Measurements from ENCODE around the gene PRKCQ. TPM values are rescaled to one million over a fixed set of nuclear protein-coding genes. Genes with fewer than 3 reads are reported as not detected.

PRKCQ gene
- total and polyA plus RNA-seq, 4 donors = 0.13 to 3.3 (median 0.45) TPM

DNA sequence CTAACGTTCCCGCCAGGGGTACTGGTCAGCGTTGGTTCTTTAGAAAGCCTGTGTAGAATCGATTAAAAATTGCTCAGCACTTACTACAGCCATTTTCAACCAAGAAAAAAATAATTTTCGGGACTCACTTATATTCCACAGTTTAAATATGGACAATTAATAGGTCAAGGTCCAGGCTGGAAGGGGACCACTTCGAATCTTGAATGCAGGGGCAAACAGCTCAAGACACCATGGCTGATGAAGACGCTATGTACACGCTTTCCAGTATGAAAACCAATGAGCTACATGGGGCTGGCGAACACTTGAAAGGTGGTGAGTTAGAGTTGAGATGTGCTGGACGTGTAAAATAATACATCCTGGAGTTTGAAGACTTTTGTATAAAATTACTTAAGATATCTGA is 87.2 kb downstream of the PRKCQ start (continued):
- TF ChIP-seq, protein P1, sequence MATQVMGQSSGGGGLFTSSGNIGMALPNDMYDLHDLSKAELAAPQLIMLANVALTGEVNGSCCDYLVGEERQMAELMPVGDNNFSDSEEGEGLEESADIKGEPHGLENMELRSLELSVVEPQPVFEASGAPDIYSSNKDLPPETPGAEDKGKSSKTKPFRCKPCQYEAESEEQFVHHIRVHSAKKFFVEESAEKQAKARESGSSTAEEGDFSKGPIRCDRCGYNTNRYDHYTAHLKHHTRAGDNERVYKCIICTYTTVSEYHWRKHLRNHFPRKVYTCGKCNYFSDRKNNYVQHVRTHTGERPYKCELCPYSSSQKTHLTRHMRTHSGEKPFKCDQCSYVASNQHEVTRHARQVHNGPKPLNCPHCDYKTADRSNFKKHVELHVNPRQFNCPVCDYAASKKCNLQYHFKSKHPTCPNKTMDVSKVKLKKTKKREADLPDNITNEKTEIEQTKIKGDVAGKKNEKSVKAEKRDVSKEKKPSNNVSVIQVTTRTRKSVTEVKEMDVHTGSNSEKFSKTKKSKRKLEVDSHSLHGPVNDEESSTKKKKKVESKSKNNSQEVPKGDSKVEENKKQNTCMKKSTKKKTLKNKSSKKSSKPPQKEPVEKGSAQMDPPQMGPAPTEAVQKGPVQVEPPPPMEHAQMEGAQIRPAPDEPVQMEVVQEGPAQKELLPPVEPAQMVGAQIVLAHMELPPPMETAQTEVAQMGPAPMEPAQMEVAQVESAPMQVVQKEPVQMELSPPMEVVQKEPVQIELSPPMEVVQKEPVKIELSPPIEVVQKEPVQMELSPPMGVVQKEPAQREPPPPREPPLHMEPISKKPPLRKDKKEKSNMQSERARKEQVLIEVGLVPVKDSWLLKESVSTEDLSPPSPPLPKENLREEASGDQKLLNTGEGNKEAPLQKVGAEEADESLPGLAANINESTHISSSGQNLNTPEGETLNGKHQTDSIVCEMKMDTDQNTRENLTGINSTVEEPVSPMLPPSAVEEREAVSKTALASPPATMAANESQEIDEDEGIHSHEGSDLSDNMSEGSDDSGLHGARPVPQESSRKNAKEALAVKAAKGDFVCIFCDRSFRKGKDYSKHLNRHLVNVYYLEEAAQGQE (IDR thresholded peaks at IDR 0.05) = no peak
- TF ChIP-seq JUND (IDR thresholded peaks at IDR 0.05) = no peak
- no peak for TF ChIP-seq GABPA (IDR thresholded peaks at IDR 0.05 in 1 of 2, conservative IDR thresholded peaks at IDR 0.05 in 1 of 2)

DNA sequence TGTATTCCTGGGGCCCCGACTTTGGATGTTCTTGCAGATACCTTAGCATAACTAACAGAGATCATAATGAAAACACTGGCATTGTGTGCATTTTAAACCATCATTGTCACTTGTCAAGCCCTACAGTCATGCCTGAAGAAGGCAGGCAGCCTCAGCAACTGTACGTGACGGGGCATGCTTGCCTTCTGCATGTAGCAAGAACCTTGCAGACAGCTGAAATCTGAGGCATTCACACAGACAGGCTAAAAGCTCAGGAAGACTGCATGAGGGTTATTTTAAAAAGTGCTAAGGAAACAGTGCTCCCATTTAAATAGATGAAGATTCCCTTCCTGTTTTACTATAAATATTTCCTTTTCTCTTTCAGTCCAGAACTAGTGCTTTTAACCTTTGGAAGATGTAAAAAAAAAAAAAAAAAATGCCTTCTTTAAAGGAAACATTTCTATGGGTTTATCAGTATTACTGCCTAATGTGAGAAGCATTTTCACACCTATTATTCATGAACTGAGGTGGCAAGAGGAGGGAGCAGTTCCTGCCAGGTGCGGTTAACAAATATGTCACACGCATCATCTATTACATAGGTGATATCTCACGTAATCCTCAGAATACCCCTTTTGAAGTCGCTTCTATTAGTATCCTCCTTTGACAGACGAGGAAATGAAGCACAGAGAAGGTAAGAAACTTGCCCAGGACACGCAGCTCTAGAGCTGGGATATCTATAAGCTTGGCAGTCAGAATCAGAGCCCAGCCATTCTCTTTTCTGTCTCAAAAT is 88.1 kb downstream of the PRKCQ start:
- Histone ChIP-seq H3K4me1 (ENCODE audit: control insufficient read depth in 4 of 4, insufficient read depth in 4 of 4, low read length in 3 of 4) (no peaks in the 10 kb centered on the region), H3K27ac (ENCODE audit: low read depth in 1 of 2, low read length in 2 of 2) (no peak overlapping the region), H3K9ac (ENCODE audit: low read depth in 1 of 2, low read length in 2 of 2) (no peak overlapping the region), H3K36me3 (ENCODE audit: control insufficient read depth in 4 of 4, insufficient read depth in 3 of 4, low read depth in 1 of 4, low read length in 3 of 4) (no peaks in the 10 kb centered on the region), H3K9me3 (ENCODE audit: control insufficient read depth in 4 of 4, low read length in 3 of 4) (no peaks in the 10 kb centered on the region), H3K27me3 (ENCODE audit: control insufficient read depth in 4 of 4, insufficient read depth in 4 of 4, low read length in 3 of 4) (no peaks in the 10 kb centered on the region), H3K4me3 (ENCODE audit: low read depth in 1 of 3, low read length in 3 of 3) (no peak overlapping the region)
- TF ChIP-seq EGR1 (IDR thresholded peaks at IDR 0.05; ENCODE audit: low read depth in 2 of 2) (no peak), RAD21 (IDR thresholded peaks at IDR 0.05) (no peak), JUND (IDR thresholded peaks at IDR 0.05) (no peak), SP1 (IDR thresholded peaks at IDR 0.05) (no peak), TAF1 (conservative IDR thresholded peaks at IDR 0.05) (no peak), NR2F2 (IDR thresholded peaks at IDR 0.05) (no peak), FOXA2 (IDR thresholded peaks at IDR 0.05) (no peak), FOXA1 (IDR thresholded peaks at IDR 0.05) (no peak), GABPA (IDR thresholded peaks at IDR 0.05 in 1 of 2, conservative IDR thresholded peaks at IDR 0.05 in 1 of 2) (no peak)
- TF ChIP-seq, protein P1 (IDR thresholded peaks at IDR 0.05) = no peak
- TF ChIP-seq, protein P2, sequence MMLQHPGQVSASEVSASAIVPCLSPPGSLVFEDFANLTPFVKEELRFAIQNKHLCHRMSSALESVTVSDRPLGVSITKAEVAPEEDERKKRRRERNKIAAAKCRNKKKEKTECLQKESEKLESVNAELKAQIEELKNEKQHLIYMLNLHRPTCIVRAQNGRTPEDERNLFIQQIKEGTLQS (IDR thresholded peaks at IDR 0.05) = no peak
- DNase-seq (ENCODE audit: low spot score) = no peak
- WGBS = 68% methylated on average over 9 of the region's 9 CpGs

DNA sequence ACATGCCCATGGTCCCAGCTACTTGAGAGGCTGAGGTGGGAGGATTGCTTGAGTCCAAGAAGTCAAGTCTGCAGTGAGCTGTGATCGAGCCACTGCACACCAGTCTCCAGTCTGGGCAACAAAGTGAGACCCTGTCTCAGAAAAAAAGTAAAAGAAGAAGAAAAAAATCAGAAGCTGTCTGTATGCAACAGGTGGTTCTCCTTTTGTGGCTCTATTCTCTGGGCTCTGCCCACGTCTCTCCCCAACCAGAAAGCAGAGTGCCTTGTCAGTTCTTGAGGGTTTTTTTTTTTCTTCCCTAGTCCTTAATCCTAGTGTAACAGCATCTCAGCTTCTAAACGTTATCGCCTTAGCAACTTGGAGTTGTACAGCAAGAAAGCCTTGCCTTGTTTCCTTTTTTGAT is 89.5 kb downstream of the PRKCQ start:
- no peak for TF ChIP-seq GABPA (IDR thresholded peaks at IDR 0.05 in 1 of 2, conservative IDR thresholded peaks at IDR 0.05 in 1 of 2)
- no peak for TF ChIP-seq FOXA2 (IDR thresholded peaks at IDR 0.05)
- TF ChIP-seq EGR1 (IDR thresholded peaks at IDR 0.05; ENCODE audit: low read depth in 2 of 2) = no peak
- TF ChIP-seq, protein P3, sequence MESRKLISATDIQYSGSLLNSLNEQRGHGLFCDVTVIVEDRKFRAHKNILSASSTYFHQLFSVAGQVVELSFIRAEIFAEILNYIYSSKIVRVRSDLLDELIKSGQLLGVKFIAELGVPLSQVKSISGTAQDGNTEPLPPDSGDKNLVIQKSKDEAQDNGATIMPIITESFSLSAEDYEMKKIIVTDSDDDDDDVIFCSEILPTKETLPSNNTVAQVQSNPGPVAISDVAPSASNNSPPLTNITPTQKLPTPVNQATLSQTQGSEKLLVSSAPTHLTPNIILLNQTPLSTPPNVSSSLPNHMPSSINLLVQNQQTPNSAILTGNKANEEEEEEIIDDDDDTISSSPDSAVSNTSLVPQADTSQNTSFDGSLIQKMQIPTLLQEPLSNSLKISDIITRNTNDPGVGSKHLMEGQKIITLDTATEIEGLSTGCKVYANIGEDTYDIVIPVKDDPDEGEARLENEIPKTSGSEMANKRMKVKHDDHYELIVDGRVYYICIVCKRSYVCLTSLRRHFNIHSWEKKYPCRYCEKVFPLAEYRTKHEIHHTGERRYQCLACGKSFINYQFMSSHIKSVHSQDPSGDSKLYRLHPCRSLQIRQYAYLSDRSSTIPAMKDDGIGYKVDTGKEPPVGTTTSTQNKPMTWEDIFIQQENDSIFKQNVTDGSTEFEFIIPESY (IDR thresholded peaks at IDR 0.05) = no peak
- no peak for TF ChIP-seq JUND (IDR thresholded peaks at IDR 0.05)
- no peak for TF ChIP-seq TAF1 (conservative IDR thresholded peaks at IDR 0.05)
- no peak for TF ChIP-seq HNF4A (conservative IDR thresholded peaks at IDR 0.05)
- TF ChIP-seq RAD21 (IDR thresholded peaks at IDR 0.05) = no peak
- TF ChIP-seq, protein P4, sequence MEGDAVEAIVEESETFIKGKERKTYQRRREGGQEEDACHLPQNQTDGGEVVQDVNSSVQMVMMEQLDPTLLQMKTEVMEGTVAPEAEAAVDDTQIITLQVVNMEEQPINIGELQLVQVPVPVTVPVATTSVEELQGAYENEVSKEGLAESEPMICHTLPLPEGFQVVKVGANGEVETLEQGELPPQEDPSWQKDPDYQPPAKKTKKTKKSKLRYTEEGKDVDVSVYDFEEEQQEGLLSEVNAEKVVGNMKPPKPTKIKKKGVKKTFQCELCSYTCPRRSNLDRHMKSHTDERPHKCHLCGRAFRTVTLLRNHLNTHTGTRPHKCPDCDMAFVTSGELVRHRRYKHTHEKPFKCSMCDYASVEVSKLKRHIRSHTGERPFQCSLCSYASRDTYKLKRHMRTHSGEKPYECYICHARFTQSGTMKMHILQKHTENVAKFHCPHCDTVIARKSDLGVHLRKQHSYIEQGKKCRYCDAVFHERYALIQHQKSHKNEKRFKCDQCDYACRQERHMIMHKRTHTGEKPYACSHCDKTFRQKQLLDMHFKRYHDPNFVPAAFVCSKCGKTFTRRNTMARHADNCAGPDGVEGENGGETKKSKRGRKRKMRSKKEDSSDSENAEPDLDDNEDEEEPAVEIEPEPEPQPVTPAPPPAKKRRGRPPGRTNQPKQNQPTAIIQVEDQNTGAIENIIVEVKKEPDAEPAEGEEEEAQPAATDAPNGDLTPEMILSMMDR (IDR thresholded peaks at IDR 0.05; ENCODE audit: low read depth, low read length, missing input control) = no peak
- TF ChIP-seq NR2F2 (IDR thresholded peaks at IDR 0.05) = no peak
- no peaks in the 10 kb centered on the region for H3K4me1 ChIP-seq (ENCODE audit: control insufficient read depth in 4 of 4, insufficient read depth in 4 of 4, low read length in 3 of 4)
- H3K4me3 ChIP-seq (ENCODE audit: low read depth in 1 of 3, low read length in 3 of 3) = no peak overlapping the region
- H3K27ac ChIP-seq (ENCODE audit: low read depth in 1 of 2, low read length in 2 of 2) = no peak overlapping the region
- H3K9ac ChIP-seq (ENCODE audit: low read depth in 1 of 2, low read length in 2 of 2) = no peak overlapping the region
- WGBS = 77% methylated on average over 4 of the region's 4 CpGs
- H3K27me3 ChIP-seq (ENCODE audit: control insufficient read depth in 4 of 4, insufficient read depth in 4 of 4, low read length in 3 of 4) = no peaks in the 10 kb centered on the region
- no peak for DNase-seq (ENCODE audit: low spot score)
- H3K36me3 ChIP-seq (ENCODE audit: control insufficient read depth in 4 of 4, insufficient read depth in 3 of 4, low read depth in 1 of 4, low read length in 3 of 4) = no peaks in the 10 kb centered on the region
- no peaks in the 10 kb centered on the region for H3K9me3 ChIP-seq (ENCODE audit: control insufficient read depth in 4 of 4, low read length in 3 of 4)

All from liver (tissue), 9 donors.